ENCODE measurements around the gene SNX24.
"Not testable (repeated sequence)": the region's sequence is repeated elsewhere in the genome, so short reads cannot be mapped to it uniquely, and the experiment has no call there.

Gene SNX24

DNA sequence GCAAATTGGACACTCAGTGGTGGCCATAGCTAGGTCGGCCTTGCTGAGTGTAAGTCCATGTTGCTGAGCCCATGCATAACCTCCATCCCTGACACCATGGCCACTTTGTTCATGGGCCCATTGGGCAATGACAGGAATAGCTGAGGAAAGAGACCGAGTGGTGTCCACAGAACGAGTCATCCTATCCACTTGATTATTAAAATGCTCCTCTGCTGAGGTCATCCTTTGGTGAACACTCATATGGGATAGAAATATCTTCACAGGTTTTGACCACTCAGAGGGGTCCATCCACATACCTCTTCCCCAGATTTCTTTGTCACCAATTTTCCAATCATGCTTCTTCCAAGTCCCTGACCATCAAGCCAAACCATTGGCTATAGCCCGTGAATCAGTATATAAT, 127.5 kb downstream of the SNX24 start:
- no peak for DNase-seq

DNA sequence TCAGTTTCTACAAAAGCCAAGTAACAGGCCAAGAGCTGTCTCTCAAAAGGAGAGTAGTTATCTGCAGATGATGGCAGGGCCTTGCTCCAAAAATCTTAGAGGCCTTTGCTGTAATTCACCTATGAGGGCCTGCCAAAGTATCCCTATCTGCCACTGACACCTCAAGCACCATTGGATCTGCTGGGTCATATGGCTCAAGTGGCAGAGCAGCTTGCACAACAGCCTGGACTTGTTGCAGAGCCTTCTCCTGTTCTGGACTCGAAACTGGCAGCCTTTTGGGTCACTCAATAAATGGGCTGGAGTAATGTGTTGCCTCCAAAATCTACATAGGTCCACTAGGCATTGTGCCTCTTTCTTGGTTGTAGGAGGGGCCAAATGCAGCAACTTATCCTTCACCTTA, 128.3 kb downstream of the SNX24 start:
- DNase-seq = not testable (repeated sequence)

DNA sequence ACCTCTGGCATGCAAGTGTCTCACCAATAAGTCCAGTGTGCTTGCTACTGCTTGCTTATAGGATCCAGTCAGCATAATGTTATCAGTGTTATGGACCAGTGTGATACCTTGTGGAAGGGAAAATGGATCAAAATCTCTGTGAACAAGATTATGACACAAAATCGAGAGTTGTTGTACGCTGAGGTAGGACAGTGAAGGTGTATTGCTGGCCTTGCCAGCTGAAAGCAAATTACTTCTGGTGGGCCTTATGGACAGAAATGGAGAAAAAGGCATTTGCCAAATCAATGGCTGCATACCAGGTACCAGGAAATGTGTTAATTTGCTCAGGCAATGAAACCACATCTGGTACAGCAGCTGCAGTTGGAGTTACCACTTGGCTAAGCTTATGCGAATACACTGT, 128.8 kb downstream of the SNX24 start:
- DNase-seq = not testable (repeated sequence)

DNA sequence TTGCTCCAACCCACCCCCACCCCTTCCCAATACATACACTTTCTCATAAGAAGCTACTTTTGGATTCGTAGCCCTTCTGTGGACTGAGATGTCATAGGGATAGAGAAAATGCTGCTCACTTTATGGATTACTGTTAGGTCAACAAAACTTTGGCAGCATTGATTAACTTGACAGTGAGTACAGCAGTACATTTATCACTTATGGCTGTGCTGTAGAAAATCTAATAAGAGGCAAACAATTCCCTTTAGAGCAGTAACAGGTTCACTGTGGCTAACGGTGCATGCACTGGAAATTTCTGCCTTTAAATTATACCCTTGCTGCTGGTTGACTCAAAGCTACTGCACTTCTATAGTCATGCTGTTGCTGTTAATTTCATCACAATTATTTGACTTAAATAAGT, 131.9 kb downstream of the SNX24 start:
- DNase-seq = no peak

DNA sequence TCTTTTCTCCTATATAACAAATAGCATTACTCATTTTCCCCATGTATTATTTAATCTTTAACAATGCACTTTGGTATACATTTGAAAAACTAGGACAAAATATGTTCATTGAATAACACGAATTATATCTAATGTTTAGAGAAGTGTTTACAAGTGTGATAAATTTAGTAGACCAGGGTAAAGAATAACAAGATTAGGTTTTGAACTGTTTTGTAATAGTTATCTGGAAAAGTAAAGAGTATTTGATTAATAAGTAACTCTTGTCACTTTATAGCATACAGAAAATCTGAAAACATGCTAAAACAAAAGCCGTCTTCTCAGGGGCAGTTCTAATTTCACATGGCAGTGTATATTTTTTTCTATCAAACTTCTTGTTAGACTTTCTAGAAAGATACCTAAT, 132.7 kb downstream of the SNX24 start:
- no peak for DNase-seq

DNA sequence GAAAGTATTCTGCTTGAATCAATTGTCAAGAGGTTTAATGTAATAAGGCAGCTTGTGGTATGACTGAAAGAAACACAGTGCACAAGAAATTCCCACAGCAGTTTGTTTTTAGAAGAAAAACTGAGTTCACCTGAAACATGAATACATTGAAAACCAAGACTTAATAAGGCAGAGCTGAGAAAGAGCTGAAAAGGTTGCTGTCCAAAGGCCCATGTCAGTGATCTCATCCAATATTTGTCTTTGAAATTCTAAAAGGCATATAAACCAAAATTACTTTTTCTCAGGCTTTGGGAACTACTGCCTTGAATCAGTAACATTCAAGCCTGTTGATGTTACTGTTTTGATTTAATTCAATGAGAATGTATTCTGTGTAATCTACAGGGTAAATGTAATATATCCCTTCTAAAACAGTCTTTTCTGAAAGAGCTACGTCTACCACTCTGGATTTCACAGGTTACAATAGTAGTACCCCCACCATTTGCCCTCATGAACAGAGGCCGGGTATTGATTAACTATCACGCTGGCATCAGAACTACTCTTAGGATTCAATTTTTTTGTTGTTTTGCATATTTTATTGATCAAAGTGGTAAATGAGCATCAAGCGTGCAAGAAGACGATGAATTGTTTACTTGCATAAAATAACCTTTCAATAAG, 133.4 kb downstream of the SNX24 start:
- DNase-seq = no peak

DNA sequence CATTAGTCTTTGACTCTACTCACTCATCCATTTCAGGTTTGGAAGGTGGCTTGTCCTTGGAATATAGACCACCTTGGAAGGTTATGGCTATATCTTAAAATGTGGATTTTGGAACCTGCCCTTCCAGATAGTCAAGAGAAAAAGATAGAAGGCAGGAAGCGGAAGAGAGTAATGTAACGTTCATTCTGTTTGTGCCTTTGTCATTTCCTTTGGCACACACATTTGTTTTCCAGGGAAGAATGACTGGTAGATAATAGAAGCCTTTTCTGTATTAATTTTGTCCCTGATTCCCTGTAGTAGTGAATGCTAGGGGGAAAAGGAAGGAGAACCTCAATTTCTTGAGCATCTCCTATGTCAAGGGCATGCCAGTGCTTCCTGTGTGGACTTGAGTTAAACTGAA, 136.4 kb downstream of the SNX24 start:
- no peak for DNase-seq

DNA sequence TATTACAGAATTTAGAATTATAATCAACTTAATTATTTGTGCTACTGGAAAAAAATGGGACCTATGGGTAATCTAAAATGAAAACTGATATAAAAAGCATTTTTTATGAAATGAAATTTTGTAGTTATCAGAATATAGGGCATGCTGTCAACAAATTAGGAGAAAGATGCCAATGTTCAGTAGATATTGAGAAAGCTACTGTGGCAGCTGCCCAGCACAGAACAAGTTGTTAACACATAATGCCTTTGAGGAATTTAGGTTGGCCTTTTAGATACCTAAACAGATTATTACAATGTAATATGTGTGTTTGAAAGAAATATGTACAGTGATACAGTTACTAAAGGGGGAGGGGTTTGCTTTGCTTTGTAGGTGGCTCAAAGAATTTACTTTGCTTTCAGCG, 137.0 kb downstream of the SNX24 start:
- no peak for DNase-seq

DNA sequence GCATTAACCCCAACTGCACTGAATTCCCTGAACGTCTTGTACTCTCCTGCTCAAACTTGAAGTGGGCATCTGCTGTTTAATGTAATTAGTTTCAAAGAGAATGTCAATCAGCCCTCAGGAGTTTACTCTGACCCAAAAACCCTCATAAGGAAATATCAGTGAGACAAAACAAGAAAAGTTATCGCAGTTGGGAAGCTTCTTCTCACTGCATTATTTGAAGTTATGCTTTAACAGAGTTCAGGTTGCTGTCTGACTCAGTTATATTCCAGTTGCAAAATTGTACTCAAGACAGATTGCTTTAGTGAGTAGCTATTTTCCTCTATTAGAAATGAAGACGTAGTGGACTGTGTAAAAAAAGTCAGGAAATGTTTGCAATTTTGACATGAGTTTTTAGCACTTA, 139.0 kb downstream of the SNX24 start:
- no peak for DNase-seq

DNA sequence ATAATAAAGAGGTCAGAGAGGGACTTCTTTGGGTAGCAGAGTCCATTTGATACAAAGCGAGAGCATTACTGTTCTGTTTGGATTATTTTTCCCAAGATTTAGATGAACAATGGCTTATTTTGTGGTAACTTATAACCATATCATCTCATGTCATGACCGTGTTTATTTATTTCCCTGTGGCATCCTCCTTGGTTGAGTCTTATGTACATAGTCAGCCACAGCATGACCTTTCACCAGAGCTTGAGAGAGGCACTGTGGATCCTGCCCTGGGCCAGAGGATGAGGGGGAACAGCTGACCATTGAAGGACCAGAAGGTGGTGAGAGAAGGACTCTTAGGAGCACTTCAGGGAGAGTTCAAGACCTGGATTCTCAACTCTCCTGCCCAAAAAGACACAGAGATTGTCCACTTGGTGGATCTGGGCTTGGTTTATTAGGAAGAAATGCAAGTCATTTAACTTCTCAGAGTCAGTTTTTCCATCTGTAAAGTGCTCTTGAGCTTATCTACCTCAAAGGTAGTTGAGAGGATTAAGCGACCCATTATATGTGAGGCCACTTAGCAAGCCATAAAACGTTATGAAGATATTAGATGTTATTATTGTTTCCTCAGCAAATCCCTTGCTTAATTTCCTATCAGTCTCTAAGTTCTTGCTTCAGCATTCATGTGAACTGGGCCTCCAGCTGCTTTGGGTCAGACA, 139.7 kb downstream of the SNX24 start:
- DNase-seq = no peak

DNA sequence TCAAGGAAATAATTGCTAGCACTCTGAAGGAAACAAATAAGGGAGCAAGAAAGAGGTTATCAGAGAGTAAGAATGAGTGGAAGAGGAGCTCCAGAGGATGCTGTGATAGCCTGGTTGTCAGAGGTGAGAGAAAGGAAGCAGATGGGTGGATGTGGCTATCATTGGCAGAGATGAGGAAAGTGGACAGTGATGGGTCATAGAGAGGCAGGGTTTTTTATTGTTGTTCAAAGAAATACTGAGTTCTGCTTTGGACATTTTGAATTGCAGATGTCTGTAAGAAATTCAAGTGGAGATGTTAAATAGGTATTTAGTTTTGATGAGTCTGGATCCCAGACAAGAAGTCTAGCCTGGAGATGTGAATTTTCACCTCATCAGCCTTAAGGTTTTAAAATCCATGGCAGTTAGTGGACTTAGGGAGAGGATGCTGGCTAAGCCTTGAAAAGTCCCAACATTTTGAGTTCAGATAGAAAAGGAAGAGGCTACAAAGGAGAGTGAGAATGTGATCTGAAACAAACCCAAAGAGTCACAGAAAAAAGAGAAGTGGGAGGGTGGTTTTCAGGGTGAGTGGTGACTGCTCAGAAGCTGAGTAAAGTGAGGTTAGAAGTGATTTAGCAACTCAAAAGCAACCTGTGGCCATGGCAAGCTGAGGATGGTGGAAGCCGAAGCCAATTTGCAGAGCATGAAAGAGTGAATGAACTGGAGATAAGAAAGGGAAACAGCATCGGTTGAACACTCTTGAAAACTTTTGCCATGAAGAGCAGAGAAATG, 140.7 kb downstream of the SNX24 start:
- DNase-seq = no peak

DNA sequence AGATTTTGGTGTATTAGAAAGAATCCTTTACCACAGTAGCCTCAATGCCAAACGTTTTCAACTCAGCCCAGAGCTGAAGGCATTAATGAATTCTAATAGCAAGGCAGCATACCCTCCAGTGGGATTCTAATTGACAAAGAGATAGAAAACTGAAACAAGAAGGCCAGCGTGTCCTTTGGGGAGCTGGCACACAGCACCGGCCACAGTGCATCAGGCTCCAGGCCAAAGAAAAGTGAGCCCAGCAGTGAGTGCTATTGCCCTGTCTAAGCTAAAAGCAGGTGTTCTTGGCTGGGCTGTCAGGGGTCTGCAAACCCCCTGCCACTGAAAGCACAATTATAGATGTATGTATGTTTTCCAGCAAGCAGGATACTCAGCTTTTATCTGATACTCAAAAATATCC, 150.7 kb downstream of the SNX24 start:
- no peak for DNase-seq

DNA sequence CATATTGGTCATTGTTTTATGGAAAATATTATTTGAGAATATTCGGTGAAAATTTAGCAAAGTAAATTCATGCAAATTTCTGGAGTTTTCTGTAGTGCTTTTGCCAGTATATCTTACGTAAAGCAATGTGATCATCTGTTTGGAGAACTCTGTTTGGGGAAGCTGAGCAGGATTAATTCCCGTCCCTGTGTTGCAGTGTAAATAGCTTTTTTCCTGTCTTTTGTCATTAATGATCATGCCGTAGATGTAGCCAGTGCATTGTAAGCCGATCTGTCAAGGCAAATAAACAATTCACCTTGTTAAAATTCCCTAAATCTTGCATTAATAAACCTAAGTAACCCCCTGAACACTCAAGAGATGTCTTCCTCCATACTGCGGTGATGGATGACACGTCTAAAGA, 151.9 kb downstream of the SNX24 start:
- DNase-seq = no peak

DNA sequence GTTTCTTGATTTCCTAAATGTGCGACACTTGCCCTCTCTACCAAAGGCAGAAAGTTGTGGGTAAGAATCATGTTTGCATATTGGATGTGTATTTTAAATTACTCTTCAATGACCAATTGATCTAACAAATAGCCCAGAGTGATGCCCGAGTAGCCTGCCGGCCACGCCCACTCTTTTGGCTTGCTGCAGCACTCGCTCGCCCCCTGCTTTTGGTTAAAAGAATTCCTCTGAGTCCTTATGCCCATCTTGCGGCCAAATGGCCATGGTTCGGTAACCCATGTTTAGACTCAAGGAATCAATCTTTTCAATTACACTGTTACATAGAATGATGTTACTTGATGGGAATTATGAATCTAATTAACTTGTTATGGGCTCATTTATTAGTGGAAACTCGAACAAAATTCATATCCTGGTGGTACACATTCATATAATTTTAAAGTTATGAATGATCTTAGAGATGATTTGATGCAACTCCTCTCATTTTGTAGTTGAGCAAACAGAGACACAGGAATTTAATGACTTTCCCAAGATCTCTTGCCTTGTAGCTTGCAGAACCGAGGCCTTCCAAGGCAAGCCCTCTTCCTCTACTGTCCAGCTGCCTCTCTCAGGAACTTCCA, 154.6 kb downstream of the SNX24 start:
- DNase-seq = no peak

DNA sequence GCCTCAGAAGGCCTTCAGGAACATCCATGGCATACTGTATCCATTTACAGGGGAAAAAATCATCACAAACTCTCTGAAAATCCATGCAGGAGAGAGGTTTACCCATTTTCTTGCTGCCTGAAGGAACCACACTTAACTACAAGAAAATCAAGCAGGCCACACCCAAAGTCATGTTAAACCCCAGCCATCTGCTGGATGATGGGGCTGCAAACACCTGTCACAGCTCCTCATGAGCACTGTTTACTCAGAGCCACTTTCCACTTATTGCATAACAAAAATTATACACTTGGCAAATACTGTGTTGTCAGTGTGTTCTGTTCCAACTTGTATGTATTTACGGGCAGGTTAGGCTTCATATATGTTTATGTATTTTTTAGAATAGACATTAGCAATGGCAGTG, 155.3 kb downstream of the SNX24 start:
- DNase-seq = no peak

DNA sequence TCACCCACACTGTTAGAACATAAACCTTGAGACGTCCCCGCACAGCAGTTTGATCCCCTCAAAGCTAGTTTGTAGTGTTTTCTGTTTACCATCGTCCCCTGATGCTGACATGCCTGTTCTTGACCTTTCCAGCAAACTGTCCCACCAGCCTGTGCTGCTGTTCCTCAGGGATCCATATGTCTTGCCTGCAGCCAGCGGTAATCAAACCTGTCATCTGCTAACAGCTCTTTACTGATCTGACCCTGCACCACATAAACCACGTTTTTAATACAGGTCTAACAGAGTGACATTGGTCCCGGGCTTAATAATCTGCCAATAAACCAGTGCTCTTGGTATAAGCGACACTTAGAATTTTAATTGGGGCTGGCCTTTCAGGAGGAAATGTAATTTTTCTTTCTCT, 156.4 kb downstream of the SNX24 start:
- DNase-seq = no peak

DNA sequence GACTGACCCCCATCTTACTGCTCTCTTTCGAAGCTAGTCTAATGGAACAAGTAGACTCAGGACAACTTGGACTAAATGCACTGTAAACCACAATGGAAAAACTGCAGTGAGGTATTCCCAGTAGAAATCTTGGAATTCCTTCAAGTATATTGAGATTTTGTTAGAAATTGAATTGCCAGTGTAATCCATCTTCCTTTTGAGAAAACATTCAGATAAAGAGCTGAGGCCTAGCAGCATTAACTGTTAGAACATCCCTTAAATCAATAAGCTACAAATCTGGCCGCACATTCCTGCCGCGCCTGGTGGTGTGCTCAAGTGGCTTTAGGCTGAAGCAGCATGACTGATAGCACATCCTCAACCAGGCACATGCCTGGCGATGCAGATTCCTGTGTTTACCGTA, 161.8 kb downstream of the SNX24 start:
- no peak for DNase-seq

DNA sequence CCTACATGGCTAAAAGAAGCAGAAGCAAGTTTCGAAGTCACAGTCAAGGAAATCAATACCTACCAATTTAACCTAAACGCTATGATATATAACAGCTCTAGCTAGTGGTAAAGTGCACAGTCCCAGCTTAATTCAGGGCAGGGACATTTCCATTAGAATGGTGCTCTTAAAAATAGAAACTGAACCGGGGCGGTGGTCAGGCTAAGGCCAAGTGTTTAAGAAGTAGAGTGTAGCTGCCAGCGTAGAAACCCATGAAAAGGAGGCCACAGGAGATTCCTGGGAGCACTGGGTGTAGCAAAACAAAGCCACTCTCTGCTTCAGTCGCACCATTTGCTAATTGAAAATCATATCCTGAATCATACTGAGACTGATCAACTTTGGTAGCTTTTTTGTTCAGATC, 162.3 kb downstream of the SNX24 start:
- no peak for DNase-seq

DNA sequence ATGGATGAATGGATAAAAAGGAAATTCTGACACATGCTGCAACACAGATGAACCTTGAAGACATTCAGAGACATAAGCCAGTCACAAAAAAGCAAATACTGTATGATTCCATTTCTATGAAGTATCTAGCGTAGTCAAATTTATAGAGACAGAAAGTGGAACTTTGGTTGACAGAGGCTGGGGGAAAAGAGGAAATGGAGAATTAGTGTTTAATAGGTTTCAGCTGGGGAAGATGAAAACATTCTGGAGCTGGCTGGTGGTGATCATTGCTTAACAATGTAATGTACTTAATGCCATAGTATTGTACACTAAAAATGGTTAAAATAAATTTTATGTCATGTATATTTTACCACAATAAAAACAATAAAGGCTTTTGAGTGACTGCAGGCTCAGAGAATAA, 166.9 kb downstream of the SNX24 start:
- no peak for DNase-seq

DNA sequence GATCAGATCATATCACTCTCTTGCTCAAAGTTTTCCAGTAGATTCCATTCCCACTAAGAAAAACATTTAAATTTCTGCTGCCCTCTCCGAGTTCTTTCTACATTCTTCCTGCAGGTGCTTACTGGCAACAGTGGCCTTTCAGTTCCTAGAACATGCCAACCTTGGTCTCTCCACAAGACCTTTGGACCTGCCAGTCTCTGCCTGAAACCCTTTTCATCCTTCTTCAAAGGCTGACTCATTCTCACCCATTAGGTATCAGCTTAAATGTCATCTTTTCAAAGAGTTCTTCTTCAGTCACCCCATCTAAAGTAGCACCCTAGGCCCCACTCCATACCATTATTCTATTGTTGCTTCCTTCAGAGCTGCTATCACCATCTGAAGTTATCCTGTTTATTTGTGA, 169.3 kb downstream of the SNX24 start:
- no peak for DNase-seq

DNA sequence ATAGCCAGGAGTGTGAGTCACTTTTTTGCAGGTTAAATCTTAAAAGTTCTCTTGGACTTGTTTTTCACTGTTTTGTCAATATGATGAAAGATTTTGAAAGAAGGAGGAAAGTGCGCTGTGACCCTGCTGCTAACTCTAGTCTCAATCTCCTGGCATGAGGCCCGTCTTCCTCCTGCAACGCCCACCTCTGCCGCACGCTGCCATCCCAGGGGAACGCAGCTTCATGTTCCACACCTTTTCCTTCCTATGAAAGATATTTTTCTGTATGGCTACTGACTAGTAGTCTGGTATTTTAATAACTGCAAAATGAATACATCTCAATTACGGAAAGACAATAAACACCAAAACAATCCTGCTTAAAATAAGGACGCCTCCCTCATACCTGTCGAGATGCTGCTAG, 182.8 kb downstream of the SNX24 start:
- DNase-seq = no peak

DNA sequence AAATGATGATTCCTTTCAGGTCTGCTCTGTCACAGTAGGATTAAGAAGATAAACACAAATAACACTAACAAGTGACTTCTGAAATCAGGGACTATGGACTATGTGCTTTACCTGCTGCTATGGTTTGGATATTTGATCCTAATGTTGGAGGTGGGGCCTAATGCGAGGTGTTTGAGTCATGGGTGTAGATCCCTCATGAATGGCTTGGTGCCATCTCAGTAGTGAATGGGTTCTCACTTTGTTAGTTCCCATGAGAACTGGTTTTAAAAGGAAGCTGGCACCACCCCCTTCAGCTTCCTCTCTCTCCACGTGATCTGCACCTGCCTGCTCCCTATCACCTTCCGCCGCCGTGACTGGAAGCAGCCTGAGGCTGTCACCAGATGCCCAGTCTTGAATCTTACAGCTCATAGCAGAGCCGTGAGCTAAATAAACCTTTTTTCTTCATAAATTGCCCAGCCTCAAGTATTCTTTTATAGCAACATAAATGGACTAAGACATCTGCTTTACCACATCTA, 187.8 kb downstream of the SNX24 start:
- no peak for DNase-seq

DNA sequence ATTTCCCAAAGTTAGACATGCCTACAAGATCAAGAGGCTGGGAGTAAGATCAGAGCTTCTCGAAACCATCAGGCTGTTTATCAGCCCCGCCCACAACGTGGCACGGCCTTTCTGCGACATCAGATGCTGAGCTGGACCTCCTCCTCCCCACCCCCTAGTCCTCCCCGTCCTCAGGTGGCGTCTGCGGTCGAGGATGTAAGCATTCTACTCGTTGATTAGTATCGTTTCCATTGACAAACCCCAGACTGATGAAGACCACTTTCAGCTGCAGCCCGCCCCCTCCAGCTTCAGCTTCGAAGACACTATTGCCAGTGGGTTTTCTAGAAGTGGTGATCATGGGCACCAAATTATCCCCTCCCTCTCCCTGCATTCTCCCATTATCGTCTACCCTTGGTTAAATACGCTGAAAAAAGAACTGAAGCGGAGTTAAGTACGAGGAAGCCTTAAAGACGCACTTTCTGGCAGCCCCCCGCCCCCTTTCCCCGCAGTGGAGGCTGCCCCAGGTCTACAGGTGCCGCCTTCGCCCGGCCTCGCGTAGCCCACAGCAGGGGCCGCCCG, 190.0 kb downstream of the SNX24 start:
- no peak for DNase-seq

All from effector CD8-positive, alpha-beta T cell (primary cell).